Measurements from ENCODE around the gene ACADS.
A peak's percentile ranks its signal among the peaks of the same experiment; 100 is the strongest.

Gene ACADS

DNA sequence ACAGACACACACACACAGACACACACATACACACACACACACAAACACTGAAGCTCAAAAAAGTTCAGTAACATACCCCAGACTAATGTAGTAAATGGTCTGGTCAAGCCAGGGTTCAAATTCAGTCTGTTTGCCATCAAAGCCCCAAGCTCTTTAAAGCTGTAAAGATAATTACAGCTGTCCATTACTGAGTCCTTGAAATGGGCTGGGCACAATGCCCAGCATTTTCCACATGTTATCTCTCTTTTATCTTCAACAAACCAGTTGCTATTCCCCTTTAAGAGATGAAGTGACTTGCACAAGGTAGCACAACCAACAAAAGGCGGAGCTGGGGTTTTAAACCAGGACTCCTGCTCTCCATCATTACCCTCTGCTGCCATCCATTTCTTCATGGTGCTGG, 23.0 kb upstream of the ACADS start:
- Histone ChIP-seq H3K9me3 (ENCODE audit: control insufficient read depth, insufficient read depth, low read length) (no peaks in the 10 kb centered on the region), H3K9ac (ENCODE audit: low read depth, low read length) (no peak overlapping the region), H3K4me3 (ENCODE audit: low read depth, low read length) (no peak overlapping the region), H3K27ac (ENCODE audit: low read depth, low read length) (no peak overlapping the region), H3K27me3 (ENCODE audit: control insufficient read depth, insufficient read depth, low read length) (no peaks in the 10 kb centered on the region), H3K36me3 (ENCODE audit: control insufficient read depth, insufficient read depth, low read length) (peaks cover 66% of the 10 kb centered on the region), H3K4me1 (ENCODE audit: control insufficient read depth, insufficient read depth, low read length) (no peaks in the 10 kb centered on the region)

DNA sequence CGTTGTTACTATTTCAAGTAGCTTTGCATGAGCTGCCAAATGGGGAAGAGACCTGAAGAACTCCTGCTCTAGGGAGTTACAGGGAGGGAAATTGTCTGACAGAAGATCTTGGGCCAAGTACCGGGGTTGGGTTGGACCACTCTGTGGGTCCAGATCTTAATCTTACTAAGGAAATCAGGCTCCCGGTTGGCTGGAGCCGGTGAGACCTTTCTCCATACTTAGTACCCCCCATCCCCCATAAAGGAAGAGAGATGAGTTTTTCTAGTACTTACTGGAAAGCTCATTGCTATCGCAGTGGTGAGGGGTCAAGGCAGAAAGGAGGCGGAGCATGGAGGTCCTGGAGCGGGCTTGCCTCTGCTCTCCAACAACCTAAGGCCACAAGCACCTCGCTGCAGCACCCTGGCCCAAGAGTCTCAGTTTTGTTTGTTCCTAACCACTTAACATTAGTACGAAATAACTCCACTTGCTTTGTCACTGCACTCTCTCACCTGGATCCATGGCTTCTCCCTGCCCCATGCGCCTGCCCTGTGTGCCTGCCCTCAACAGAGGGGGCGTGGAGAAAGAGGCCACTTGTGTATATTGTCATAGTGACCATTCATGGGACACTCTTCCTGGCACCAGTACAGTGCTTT, 22.2 kb upstream of the ACADS start:
- Histone ChIP-seq H3K4me3 (ENCODE audit: low read depth, low read length) (no peak overlapping the region), H3K27me3 (ENCODE audit: control insufficient read depth, insufficient read depth, low read length) (no peaks in the 10 kb centered on the region), H3K36me3 (ENCODE audit: control insufficient read depth, insufficient read depth, low read length) (peaks cover 59% of the 10 kb centered on the region), H3K27ac (ENCODE audit: low read depth, low read length) (no peak overlapping the region), H3K9me3 (ENCODE audit: control insufficient read depth, insufficient read depth, low read length) (no peaks in the 10 kb centered on the region), H3K4me1 (ENCODE audit: control insufficient read depth, insufficient read depth, low read length) (no peaks in the 10 kb centered on the region), H3K9ac (ENCODE audit: low read depth, low read length) (no peak overlapping the region)

GRCh38 chr12:120705618-120706017, 20.0 kb upstream of the ACADS start:
- peaks cover 37% of the 10 kb centered on the region for H3K36me3 ChIP-seq (ENCODE audit: control insufficient read depth, insufficient read depth, low read length)
- H3K4me1 ChIP-seq (ENCODE audit: control insufficient read depth, insufficient read depth, low read length) = peaks cover 7% of the 10 kb centered on the region
- no peak overlapping the region for H3K27ac ChIP-seq (ENCODE audit: low read depth, low read length)
- no peaks in the 10 kb centered on the region for H3K9me3 ChIP-seq (ENCODE audit: control insufficient read depth, insufficient read depth, low read length)
- no peak overlapping the region for H3K9ac ChIP-seq (ENCODE audit: low read depth, low read length)
- no peaks in the 10 kb centered on the region for H3K27me3 ChIP-seq (ENCODE audit: control insufficient read depth, insufficient read depth, low read length)
- H3K4me3 ChIP-seq (ENCODE audit: low read depth, low read length) = no peak overlapping the region

DNA sequence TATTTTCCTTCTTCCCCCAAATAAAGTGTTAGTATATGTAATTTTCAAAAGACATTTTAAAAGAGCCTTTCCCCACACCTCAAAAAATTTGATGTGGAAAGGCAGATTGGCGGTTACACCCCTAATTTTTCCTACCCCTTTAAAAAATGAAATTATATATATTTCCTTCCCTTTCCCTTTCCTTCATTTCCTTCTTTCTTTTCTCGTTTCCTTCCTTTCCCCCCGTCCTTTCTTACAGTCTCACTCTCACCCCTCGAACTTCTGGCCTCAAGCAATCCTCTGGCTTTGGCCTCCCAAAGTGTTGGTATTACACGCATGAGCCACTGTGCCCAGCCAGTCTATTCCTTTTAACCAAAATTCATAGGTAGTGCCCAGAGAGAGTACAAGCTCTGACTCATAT, 19.6 kb upstream of the ACADS start:
- Histone ChIP-seq H3K27me3 (ENCODE audit: control insufficient read depth, insufficient read depth, low read length) (no peaks in the 10 kb centered on the region), H3K9me3 (ENCODE audit: control insufficient read depth, insufficient read depth, low read length) (no peaks in the 10 kb centered on the region), H3K4me3 (ENCODE audit: low read depth, low read length) (no peak overlapping the region), H3K9ac (ENCODE audit: low read depth, low read length) (no peak overlapping the region), H3K4me1 (ENCODE audit: control insufficient read depth, insufficient read depth, low read length) (peaks cover 7% of the 10 kb centered on the region), H3K36me3 (ENCODE audit: control insufficient read depth, insufficient read depth, low read length) (peaks cover 32% of the 10 kb centered on the region), H3K27ac (ENCODE audit: low read depth, low read length) (no peak overlapping the region)

DNA sequence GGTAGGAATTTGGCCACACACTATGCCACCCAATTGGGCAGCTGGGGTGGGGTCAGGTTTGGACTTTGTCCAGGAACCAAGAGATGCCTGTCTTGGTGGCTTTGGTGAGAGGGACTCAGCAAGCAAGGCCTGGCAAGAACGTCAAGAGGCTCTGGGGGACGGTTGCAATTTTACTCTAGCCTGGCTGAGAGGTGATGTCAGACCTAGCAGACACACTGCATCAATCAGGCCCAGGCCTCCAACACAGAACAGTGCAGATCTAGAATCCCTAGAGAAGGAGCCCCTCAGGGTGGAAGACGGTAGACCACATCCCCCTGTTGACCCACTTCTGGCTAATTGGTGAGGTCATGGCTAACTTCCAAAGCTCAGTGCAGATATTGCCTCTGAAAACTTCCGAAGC, 17.0 kb upstream of the ACADS start:
- peaks cover 23% of the 10 kb centered on the region for H3K36me3 ChIP-seq (ENCODE audit: control insufficient read depth, insufficient read depth, low read length)
- H3K4me3 ChIP-seq (ENCODE audit: low read depth, low read length) = no peak overlapping the region
- H3K4me1 ChIP-seq (ENCODE audit: control insufficient read depth, insufficient read depth, low read length) = peaks cover 21% of the 10 kb centered on the region
- no peak overlapping the region for H3K27ac ChIP-seq (ENCODE audit: low read depth, low read length)
- no peaks in the 10 kb centered on the region for H3K27me3 ChIP-seq (ENCODE audit: control insufficient read depth, insufficient read depth, low read length)
- H3K9ac ChIP-seq (ENCODE audit: low read depth, low read length) = no peak overlapping the region
- H3K9me3 ChIP-seq (ENCODE audit: control insufficient read depth, insufficient read depth, low read length) = no peaks in the 10 kb centered on the region

DNA sequence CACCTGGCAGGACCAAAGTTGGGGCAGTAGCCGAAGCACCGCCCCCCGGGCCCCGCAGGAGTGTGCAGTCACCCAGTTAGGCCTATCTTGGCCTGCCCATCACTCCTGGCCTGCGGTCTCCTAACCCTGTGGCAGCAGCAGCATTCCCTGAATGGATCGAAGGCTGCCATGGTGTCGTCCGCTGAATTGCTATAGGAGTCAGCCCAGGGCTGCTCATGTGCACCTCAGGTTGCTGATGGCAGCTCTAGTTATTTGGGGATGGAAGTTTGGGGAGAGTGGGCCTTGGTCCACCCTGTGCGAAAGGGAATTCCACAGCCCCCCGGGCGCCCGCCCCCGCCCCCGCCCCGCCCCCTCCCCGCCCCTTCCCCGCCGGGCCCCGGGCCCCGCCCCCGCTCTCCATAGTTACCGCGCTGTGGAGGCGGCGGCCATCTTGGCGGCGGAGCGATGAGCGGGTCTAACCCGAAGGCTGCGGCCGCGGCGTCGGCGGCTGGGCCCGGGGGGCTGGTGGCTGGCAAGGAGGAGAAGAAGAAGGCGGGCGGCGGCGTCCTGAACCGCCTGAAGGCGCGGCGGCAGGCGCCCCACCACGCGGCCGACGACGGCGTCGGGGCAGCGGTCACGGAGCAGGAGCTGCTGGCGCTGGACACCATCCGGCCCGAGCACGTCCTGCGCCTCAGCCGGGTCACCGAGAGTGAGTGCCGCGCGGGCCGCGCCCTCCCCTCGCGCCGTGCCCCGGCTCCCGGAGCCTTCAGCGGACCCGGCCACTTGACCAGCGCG, 15.4 kb upstream of the ACADS start, which contains the start of gene UNC119B:
UNC119B (plus strand) TSS at position 428 of the 774 bp plus-strand sequence; CDS start at position 445, 17 bp downstream.
- Histone ChIP-seq H3K27ac (ENCODE audit: low read depth, low read length) (peak within 1 kb of the TSS; percentile 72), H3K4me1 (ENCODE audit: control insufficient read depth, insufficient read depth, low read length) (peaks cover 21% of the 10 kb centered on the region), H3K9ac (ENCODE audit: low read depth, low read length) (peak within 1 kb of the TSS; percentile 91), H3K36me3 (ENCODE audit: control insufficient read depth, insufficient read depth, low read length) (peaks cover 30% of the 10 kb centered on the region), H3K4me3 (ENCODE audit: low read depth, low read length) (peak within 1 kb of the TSS; percentile 84), H3K27me3 (ENCODE audit: control insufficient read depth, insufficient read depth, low read length) (no peaks in the 10 kb centered on the region), H3K9me3 (ENCODE audit: control insufficient read depth, insufficient read depth, low read length) (no peaks in the 10 kb centered on the region)

DNA sequence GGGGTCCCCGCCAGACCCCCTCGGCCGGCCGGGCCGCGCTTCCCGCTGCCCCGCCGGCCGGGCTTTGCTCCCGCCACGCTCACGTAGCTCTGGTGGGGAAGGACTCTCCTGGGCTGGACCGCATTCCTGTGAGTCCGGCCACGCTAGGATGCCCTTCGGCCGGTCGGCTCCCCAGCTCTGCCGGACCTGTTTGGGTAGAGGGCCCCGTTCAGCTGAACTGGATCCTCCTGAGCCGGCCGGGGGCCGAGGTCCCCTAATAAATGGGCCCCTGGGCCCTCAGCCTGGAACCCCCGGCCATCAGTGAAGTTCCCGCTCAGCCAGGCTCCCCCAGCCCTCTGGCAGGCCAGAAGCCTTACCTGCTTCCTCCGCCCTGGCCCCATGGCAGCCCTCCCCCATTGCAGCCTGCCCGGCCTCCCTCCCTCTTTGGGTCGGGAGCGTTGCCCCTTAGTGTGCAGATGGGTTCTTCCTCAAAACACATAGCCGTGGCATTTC, 14.8 kb upstream of the ACADS start:
- H3K4me1 ChIP-seq (ENCODE audit: control insufficient read depth, insufficient read depth, low read length) = peaks cover 21% of the 10 kb centered on the region

GRCh38 chr12:120711411-120711810, 14.2 kb upstream of the ACADS start:
- H3K27ac ChIP-seq (ENCODE audit: low read depth, low read length) = no peak overlapping the region
- no peaks in the 10 kb centered on the region for H3K27me3 ChIP-seq (ENCODE audit: control insufficient read depth, insufficient read depth, low read length)
- no peaks in the 10 kb centered on the region for H3K9me3 ChIP-seq (ENCODE audit: control insufficient read depth, insufficient read depth, low read length)

More for the DNA sequence above, 14.8 kb upstream of the ACADS start:
- Histone ChIP-seq H3K4me3 (ENCODE audit: low read depth, low read length) (peak overlapping the region; percentile 84), H3K36me3 (ENCODE audit: control insufficient read depth, insufficient read depth, low read length) (peaks cover 34% of the 10 kb centered on the region), H3K27me3 (ENCODE audit: control insufficient read depth, insufficient read depth, low read length) (no peaks in the 10 kb centered on the region), H3K9ac (ENCODE audit: low read depth, low read length) (peak overlapping the region; percentile 91), H3K27ac (ENCODE audit: low read depth, low read length) (peak overlapping the region; percentile 72), H3K9me3 (ENCODE audit: control insufficient read depth, insufficient read depth, low read length) (no peaks in the 10 kb centered on the region)

GRCh38 chr12:120712610-120713009, 13.0 kb upstream of the ACADS start:
- Histone ChIP-seq H3K4me1 (ENCODE audit: control insufficient read depth, insufficient read depth, low read length) (peaks cover 21% of the 10 kb centered on the region), H3K36me3 (ENCODE audit: control insufficient read depth, insufficient read depth, low read length) (peaks cover 51% of the 10 kb centered on the region), H3K9ac (ENCODE audit: low read depth, low read length) (no peak overlapping the region), H3K27ac (ENCODE audit: low read depth, low read length) (no peak overlapping the region), H3K4me3 (ENCODE audit: low read depth, low read length) (no peak overlapping the region), H3K9me3 (ENCODE audit: control insufficient read depth, insufficient read depth, low read length) (no peaks in the 10 kb centered on the region), H3K27me3 (ENCODE audit: control insufficient read depth, insufficient read depth, low read length) (no peaks in the 10 kb centered on the region)

More at GRCh38 chr12:120711411-120711810, 14.2 kb upstream of the ACADS start:
- Histone ChIP-seq H3K36me3 (ENCODE audit: control insufficient read depth, insufficient read depth, low read length) (peaks cover 40% of the 10 kb centered on the region), H3K4me1 (ENCODE audit: control insufficient read depth, insufficient read depth, low read length) (peaks cover 21% of the 10 kb centered on the region), H3K4me3 (ENCODE audit: low read depth, low read length) (peak overlapping the region; percentile 84), H3K9ac (ENCODE audit: low read depth, low read length) (no peak overlapping the region; the same call in 1 of the 2 replicates)

- Histone ChIP-seq H3K27me3 (ENCODE audit: control insufficient read depth, insufficient read depth, low read length) (no peaks in the 10 kb centered on the region), H3K27ac (ENCODE audit: low read depth, low read length) (no peak overlapping the region), H3K36me3 (ENCODE audit: control insufficient read depth, insufficient read depth, low read length) (peaks cover 62% of the 10 kb centered on the region)
These were observed 11.7 kb upstream of the ACADS start for GRCh38 chr12:120713861-120714482.

GRCh38 chr12:120718055-120718454, 7.6 kb upstream of the ACADS start:
- Histone ChIP-seq H3K9ac (ENCODE audit: low read depth, low read length) (no peak overlapping the region), H3K36me3 (ENCODE audit: control insufficient read depth, insufficient read depth, low read length) (peaks cover 92% of the 10 kb centered on the region), H3K4me1 (ENCODE audit: control insufficient read depth, insufficient read depth, low read length) (no peaks in the 10 kb centered on the region), H3K27me3 (ENCODE audit: control insufficient read depth, insufficient read depth, low read length) (no peaks in the 10 kb centered on the region), H3K4me3 (ENCODE audit: low read depth, low read length) (no peak overlapping the region), H3K27ac (ENCODE audit: low read depth, low read length) (no peak overlapping the region), H3K9me3 (ENCODE audit: control insufficient read depth, insufficient read depth, low read length) (no peaks in the 10 kb centered on the region)

More at GRCh38 chr12:120713861-120714482, 11.7 kb upstream of the ACADS start:
- H3K9ac ChIP-seq (ENCODE audit: low read depth, low read length) = no peak overlapping the region
- no peaks in the 10 kb centered on the region for H3K9me3 ChIP-seq (ENCODE audit: control insufficient read depth, insufficient read depth, low read length)
- H3K4me1 ChIP-seq (ENCODE audit: control insufficient read depth, insufficient read depth, low read length) = peaks cover 21% of the 10 kb centered on the region
- no peak overlapping the region for H3K4me3 ChIP-seq (ENCODE audit: low read depth, low read length)
